Measurements from ENCODE around the gene RBBP8NL.

RBBP8NL gene

GRCh38 chr20:62462976-62463592 is 35.7 kb upstream of the RBBP8NL start:
- no peak for DNase-seq (ENCODE audit: extremely low read depth in 1 of 2, low read depth in 1 of 2)

- no peak for DNase-seq (ENCODE audit: extremely low read depth in 1 of 2, low read depth in 1 of 2)
Observed at GRCh38 chr20:62461834-62462233, 34.5 kb upstream of the RBBP8NL start.

GRCh38 chr20:62461157-62461556 is 33.8 kb upstream of the RBBP8NL start:
- no peak for DNase-seq (ENCODE audit: extremely low read depth in 1 of 2, low read depth in 1 of 2)

GRCh38 chr20:62460678-62461077 is 33.3 kb upstream of the RBBP8NL start:
- DNase-seq (ENCODE audit: extremely low read depth in 1 of 2, low read depth in 1 of 2), result no peak

- DNase-seq (ENCODE audit: extremely low read depth in 1 of 2, low read depth in 1 of 2), result no peak
Observed at GRCh38 chr20:62459488-62459887, 32.1 kb upstream of the RBBP8NL start.

GRCh38 chr20:62458275-62459251 is 31.2 kb upstream of the RBBP8NL start:
- no peak for DNase-seq (ENCODE audit: extremely low read depth in 1 of 2, low read depth in 1 of 2)

GRCh38 chr20:62457831-62458230 is 30.5 kb upstream of the RBBP8NL start:
- no peak for DNase-seq (ENCODE audit: extremely low read depth in 1 of 2, low read depth in 1 of 2)

GRCh38 chr20:62457098-62457497 is 29.8 kb upstream of the RBBP8NL start:
- no peak for DNase-seq (ENCODE audit: extremely low read depth in 1 of 2, low read depth in 1 of 2)

GRCh38 chr20:62455929-62456328 is 28.6 kb upstream of the RBBP8NL start:
- no peak for DNase-seq (ENCODE audit: extremely low read depth in 1 of 2, low read depth in 1 of 2)

- DNase-seq (ENCODE audit: extremely low read depth in 1 of 2, low read depth in 1 of 2), result no peak
Observed at GRCh38 chr20:62454904-62455636, 27.7 kb upstream of the RBBP8NL start.

- DNase-seq (ENCODE audit: extremely low read depth in 1 of 2, low read depth in 1 of 2), result no peak
Observed at GRCh38 chr20:62453186-62453808, 26.0 kb upstream of the RBBP8NL start.

GRCh38 chr20:62452475-62453095 is 25.2 kb upstream of the RBBP8NL start:
- DNase-seq (ENCODE audit: extremely low read depth in 1 of 2, low read depth in 1 of 2), result no peak

GRCh38 chr20:62451970-62452369 is 24.6 kb upstream of the RBBP8NL start:
- no peak for DNase-seq (ENCODE audit: extremely low read depth in 1 of 2, low read depth in 1 of 2)

GRCh38 chr20:62451156-62451767 is 23.9 kb upstream of the RBBP8NL start:
- DNase-seq (ENCODE audit: extremely low read depth in 1 of 2, low read depth in 1 of 2), result no peak

GRCh38 chr20:62449951-62450691 is 22.8 kb upstream of the RBBP8NL start:
- DNase-seq (ENCODE audit: extremely low read depth in 1 of 2, low read depth in 1 of 2), result no peak

GRCh38 chr20:62448788-62449187 is 21.4 kb upstream of the RBBP8NL start:
- no peak for DNase-seq (ENCODE audit: extremely low read depth in 1 of 2, low read depth in 1 of 2)

- DNase-seq (ENCODE audit: extremely low read depth in 1 of 2, low read depth in 1 of 2), result no peak
Observed at GRCh38 chr20:62448038-62448437, 20.7 kb upstream of the RBBP8NL start.

GRCh38 chr20:62446888-62447869 is 19.8 kb upstream of the RBBP8NL start:
- no peak for DNase-seq (ENCODE audit: extremely low read depth in 1 of 2, low read depth in 1 of 2)

All from stimulated activated CD8-positive, alpha-beta memory T cell treated with anti-CD3 and anti-CD28 coated beads, Interleukin-7, amount 100 ng/mL, for 48 hours (primary cell).